Natural killer cell treated with Interleukin-12 subunit alpha and Interleukin-12 subunit beta and Interleukin-15 and Interleukin-18, amount 100 ng/mL, for 72 hours (primary cell): ENCODE results near the gene SCAMP5. TPM values are rescaled to one million over a fixed set of nuclear protein-coding genes. Genes with fewer than 3 reads are reported as not detected.

Source experiments
- ATAC-seq, 2 donors: fragments of 150-1000 bp; cut with Tn5 transposase in 1 of 2; sonication (Bioruptor Pico), chemical (Tn5 transposase) in 1 of 2; 2 replicates each; pipeline ENCODE4 v1.10.0; 2021
- DNase-seq: peaks from one replicate; pipeline ENCODE4 v3.0.0; 2022; ENCODE audit warnings: low spot score
- H3K27ac Mint-ChIP-seq, 2 donors: 1 replicate in 1 of 2; 2 replicates in 1 of 2; pipeline ENCODE4 v1.8.0; 2022; ENCODE audit warnings: mixed read lengths in 2 of 2, mild to moderate bottlenecking in 1 of 2, moderate library complexity in 1 of 2
- H3K27me3 Mint-ChIP-seq, 2 donors: 1 replicate in 1 of 2; 2 replicates in 1 of 2; pipeline ENCODE4 v1.8.0; 2022; ENCODE audit warnings: mixed read lengths in 2 of 2
- H3K36me3 Mint-ChIP-seq: one replicate; pipeline ENCODE4 v1.8.0; 2022; ENCODE audit warnings: mixed read lengths
- H3K4me1 Mint-ChIP-seq, 2 donors: 1 replicate in 1 of 2; 2 replicates in 1 of 2; pipeline ENCODE4 v1.8.0; 2022; ENCODE audit warnings: low read depth in 2 of 2, mixed read lengths in 2 of 2, mild to moderate bottlenecking in 1 of 2
- H3K4me3 Mint-ChIP-seq: one replicate; pipeline ENCODE4 v1.8.0; 2022; ENCODE audit warnings: mixed read lengths
- H3K9me3 Mint-ChIP-seq: 2 replicates; pipeline ENCODE4 v1.8.0; 2022; ENCODE audit warnings: mixed read lengths
- total RNA-seq, 2 donors: library from RNA; stranded (reverse); gene quantifications; one replicate each; pipeline ENCODE4 v1.2.3, GENCODE V29; 2022

Gene SCAMP5
- total RNA-seq, 2 donors from 2014 or later = 0.40 to 2.7 TPM

DNA sequence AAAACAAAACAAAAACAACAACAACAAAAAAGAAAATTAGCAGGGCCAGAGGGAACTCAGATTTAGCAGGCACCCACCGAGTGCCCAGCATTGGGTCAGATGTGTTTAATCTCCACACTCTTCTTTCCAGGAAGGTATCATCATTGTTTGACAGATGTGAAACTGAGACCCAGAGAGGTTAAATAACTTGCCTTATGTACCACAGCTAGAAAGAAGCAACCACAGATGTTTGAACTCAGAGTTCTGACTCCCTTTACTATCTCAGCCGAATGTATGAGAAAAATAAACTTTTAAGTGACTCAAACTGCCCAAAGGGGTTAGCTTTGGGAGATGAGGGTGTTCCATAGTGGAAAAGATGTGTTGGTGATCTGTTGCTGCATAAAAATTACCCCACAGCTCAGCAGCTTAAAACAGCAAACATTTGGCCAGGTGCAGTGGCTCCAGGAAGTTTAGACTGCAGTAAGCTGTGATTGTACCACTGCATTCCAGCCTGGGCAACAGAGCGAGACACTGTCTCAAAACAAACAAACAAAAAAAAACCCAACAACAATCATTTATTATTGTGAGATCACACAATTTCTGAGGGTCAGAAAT lies 34.3 kb upstream of the SCAMP5 start:
- H3K9me3 Mint-ChIP-seq = no peaks in the 10 kb centered on the region
- DNase-seq (no peak), ATAC-seq (no peak)
- peaks cover 6 to 7% of the 10 kb centered on the region in 2 donors for H3K4me1 Mint-ChIP-seq
- H3K4me3 Mint-ChIP-seq = no peak overlapping the region
- H3K27ac Mint-ChIP-seq = no peak overlapping the region
- H3K36me3 Mint-ChIP-seq = no peaks in the 10 kb centered on the region
- H3K27me3 Mint-ChIP-seq = peaks cover 45 to 51% of the 10 kb centered on the region in 2 donors

- Mint-ChIP-seq H3K27me3 (peaks cover 45 to 51% of the 10 kb centered on the region in 2 donors), H3K27ac (no peak overlapping the region), H3K9me3 (no peaks in the 10 kb centered on the region), H3K36me3 (no peaks in the 10 kb centered on the region), H3K4me3 (no peak overlapping the region), H3K4me1 (peaks cover 6 to 7% of the 10 kb centered on the region in 2 donors)
- peak; percentile 32 for DNase-seq
- no peak for ATAC-seq
Observed at GRCh38 chr15:74961616-74962015, 33.7 kb upstream of the SCAMP5 start.

GRCh38 chr15:74962219-74962618 lies 33.1 kb upstream of the SCAMP5 start:
- H3K4me3 Mint-ChIP-seq = no peak overlapping the region
- H3K9me3 Mint-ChIP-seq = no peaks in the 10 kb centered on the region
- DNase-seq (no peak), ATAC-seq (no peak)
- H3K27ac Mint-ChIP-seq = no peak overlapping the region
- peaks cover 45 to 51% of the 10 kb centered on the region in 2 donors for H3K27me3 Mint-ChIP-seq
- no peaks in the 10 kb centered on the region for H3K36me3 Mint-ChIP-seq
- H3K4me1 Mint-ChIP-seq = peaks cover 6 to 7% of the 10 kb centered on the region in 2 donors

DNA sequence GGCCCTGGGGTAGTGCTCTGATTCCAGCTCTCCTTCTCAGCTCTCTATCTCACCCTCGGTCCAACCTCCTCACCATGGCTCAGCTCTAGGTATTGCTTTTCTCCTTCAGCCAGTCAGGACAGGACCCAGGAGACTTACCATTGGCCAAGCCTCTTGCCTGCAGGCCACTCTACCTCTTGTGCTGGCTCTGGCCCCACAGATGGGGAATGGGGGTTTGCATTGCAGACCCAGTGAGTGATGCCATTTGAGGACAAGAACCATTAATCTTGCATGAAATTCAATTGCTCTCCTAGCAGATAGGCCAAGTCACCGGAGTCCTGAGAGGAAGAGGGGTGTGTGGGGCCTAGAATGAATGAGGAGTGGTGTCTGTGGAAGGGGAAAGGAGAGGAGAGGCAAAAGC lies 32.7 kb upstream of the SCAMP5 start:
- peak in 1 of 2 donors; percentile 32 for ATAC-seq
- Mint-ChIP-seq H3K4me1 (peaks cover 6 to 7% of the 10 kb centered on the region in 2 donors), H3K27ac (no peak overlapping the region), H3K4me3 (no peak overlapping the region), H3K9me3 (no peaks in the 10 kb centered on the region), H3K36me3 (no peaks in the 10 kb centered on the region), H3K27me3 (peaks cover 45 to 49% of the 10 kb centered on the region in 2 donors)
- DNase-seq = no peak

GRCh38 chr15:74963213-74963612 lies 32.1 kb upstream of the SCAMP5 start:
- Mint-ChIP-seq H3K9me3 (no peaks in the 10 kb centered on the region), H3K4me3 (no peak overlapping the region), H3K27me3 (peaks cover 42 to 44% of the 10 kb centered on the region in 2 donors), H3K27ac (no peak overlapping the region), H3K36me3 (no peaks in the 10 kb centered on the region), H3K4me1 (peaks cover 6 to 7% of the 10 kb centered on the region in 2 donors)
- DNase-seq (no peak), ATAC-seq (no peak)

- H3K4me3 Mint-ChIP-seq = no peak overlapping the region
- DNase-seq = peak; percentile 15
- H3K27ac Mint-ChIP-seq = no peak overlapping the region
Observed at GRCh38 chr15:74964794-74965193, 30.6 kb upstream of the SCAMP5 start.

DNA sequence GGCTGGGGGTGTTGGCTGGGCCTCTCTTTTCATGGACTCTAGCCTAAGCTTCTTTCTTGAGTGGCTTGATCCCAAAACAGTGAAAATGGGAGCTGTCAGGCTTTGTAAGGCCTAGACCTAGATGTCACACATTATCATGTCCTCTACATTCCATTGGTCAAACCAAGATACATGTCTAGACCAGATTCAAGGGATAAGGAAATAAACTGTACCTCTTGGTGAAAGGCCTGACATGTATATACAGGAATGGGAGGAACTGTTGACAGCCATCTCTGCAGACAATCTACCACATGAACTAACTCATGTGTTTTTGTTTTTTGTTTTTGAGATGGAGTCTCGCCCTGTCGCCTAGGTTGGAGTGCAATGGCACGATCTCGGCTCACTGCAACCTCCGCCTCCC lies 27.7 kb upstream of the SCAMP5 start:
- no peak overlapping the region for H3K27ac Mint-ChIP-seq
- no peaks in the 10 kb centered on the region for H3K4me1 Mint-ChIP-seq
- DNase-seq = no peak
- ATAC-seq = no peak
- H3K27me3 Mint-ChIP-seq = peaks cover 8% of the 10 kb centered on the region in 2 donors
- no peak overlapping the region for H3K4me3 Mint-ChIP-seq
- no peaks in the 10 kb centered on the region for H3K36me3 Mint-ChIP-seq
- no peaks in the 10 kb centered on the region for H3K9me3 Mint-ChIP-seq

More at GRCh38 chr15:74964794-74965193, 30.6 kb upstream of the SCAMP5 start:
- Mint-ChIP-seq H3K4me1 (no peaks in the 10 kb centered on the region), H3K27me3 (peaks cover 29 to 30% of the 10 kb centered on the region in 2 donors), H3K36me3 (no peaks in the 10 kb centered on the region), H3K9me3 (no peaks in the 10 kb centered on the region)
- ATAC-seq = no peak

- ATAC-seq (no peak), DNase-seq (no peak)
- Mint-ChIP-seq H3K27me3 (peaks cover 15 to 27% of the 10 kb centered on the region in 2 donors), H3K4me3 (no peak overlapping the region), H3K27ac (no peak overlapping the region), H3K4me1 (peaks cover 0 to 11% of the 10 kb centered on the region in 2 donors), H3K36me3 (no peaks in the 10 kb centered on the region), H3K9me3 (no peaks in the 10 kb centered on the region)
Observed at GRCh38 chr15:74976159-74976558, 19.2 kb upstream of the SCAMP5 start.

- Mint-ChIP-seq H3K9me3 (no peaks in the 10 kb centered on the region), H3K4me1 (peaks cover 0 to 11% of the 10 kb centered on the region in 2 donors), H3K27ac (no peak overlapping the region), H3K4me3 (no peak overlapping the region), H3K27me3 (peaks cover 18 to 25% of the 10 kb centered on the region in 2 donors), H3K36me3 (no peaks in the 10 kb centered on the region)
- ATAC-seq (peak in 1 of 2 donors; percentile 85), DNase-seq (no peak)
Observed at GRCh38 chr15:74977599-74977998, 17.8 kb upstream of the SCAMP5 start.

DNA sequence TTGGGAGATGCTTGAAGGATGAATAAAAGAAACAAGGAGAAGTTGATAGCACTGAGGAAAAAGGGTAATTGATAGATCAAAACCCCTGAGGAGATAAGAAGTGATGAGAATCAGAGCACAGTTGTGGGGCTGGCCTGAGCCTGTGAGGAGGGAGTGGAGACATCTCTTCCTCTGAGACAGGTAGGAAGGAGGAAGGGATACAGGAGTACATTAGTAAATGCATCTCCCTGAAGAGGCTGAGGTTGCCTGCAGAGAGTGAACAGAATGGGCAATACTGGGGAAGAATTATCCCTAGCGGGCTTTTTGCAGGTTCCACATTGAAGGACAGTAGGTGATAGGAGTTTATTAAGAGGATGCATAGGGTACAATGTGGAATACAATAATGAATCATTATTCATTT lies 17.3 kb upstream of the SCAMP5 start:
- DNase-seq (no peak), ATAC-seq (no peak)
- peaks cover 13 to 21% of the 10 kb centered on the region in 2 donors for H3K27me3 Mint-ChIP-seq
- no peak overlapping the region for H3K27ac Mint-ChIP-seq
- H3K4me1 Mint-ChIP-seq = peaks cover 0 to 11% of the 10 kb centered on the region in 2 donors
- H3K36me3 Mint-ChIP-seq = no peaks in the 10 kb centered on the region
- H3K9me3 Mint-ChIP-seq = no peaks in the 10 kb centered on the region
- H3K4me3 Mint-ChIP-seq = no peak overlapping the region

DNA sequence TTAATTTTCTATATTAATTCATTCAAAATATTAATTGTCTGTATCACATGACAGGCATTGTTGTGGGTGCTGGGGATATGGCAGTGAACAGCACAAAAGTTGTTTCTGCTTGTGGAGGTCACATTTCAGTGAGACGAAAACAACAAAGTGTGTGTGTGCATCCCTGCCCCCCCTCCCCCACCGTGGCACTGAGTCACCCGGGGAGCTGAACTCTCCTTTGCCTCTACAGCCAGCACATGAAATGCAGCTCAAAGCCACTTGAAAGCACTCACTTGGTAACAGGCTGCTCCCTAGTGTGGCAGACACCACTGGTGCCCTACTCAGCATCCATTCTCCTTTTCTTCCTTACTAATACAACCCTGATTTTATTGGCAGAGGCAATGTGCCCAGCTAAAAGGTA lies 16.9 kb upstream of the SCAMP5 start:
- Mint-ChIP-seq H3K4me3 (no peak overlapping the region), H3K4me1 (peaks cover under 1 to 12% of the 10 kb centered on the region in 2 donors), H3K27me3 (peaks cover 13 to 20% of the 10 kb centered on the region in 2 donors), H3K27ac (no peak overlapping the region), H3K9me3 (no peaks in the 10 kb centered on the region), H3K36me3 (no peaks in the 10 kb centered on the region)
- ATAC-seq (peak in 1 of 2 donors; percentile 48), DNase-seq (no peak)

- Mint-ChIP-seq H3K9me3 (no peaks in the 10 kb centered on the region), H3K4me1 (peaks cover 5 to 20% of the 10 kb centered on the region in 2 donors), H3K4me3 (no peak overlapping the region), H3K27me3 (peaks cover 29 to 49% of the 10 kb centered on the region in 2 donors), H3K27ac (no peak overlapping the region), H3K36me3 (no peaks in the 10 kb centered on the region)
- no peak for DNase-seq
- no peak for ATAC-seq
Observed at GRCh38 chr15:74982183-74982582, 13.2 kb upstream of the SCAMP5 start.

DNA sequence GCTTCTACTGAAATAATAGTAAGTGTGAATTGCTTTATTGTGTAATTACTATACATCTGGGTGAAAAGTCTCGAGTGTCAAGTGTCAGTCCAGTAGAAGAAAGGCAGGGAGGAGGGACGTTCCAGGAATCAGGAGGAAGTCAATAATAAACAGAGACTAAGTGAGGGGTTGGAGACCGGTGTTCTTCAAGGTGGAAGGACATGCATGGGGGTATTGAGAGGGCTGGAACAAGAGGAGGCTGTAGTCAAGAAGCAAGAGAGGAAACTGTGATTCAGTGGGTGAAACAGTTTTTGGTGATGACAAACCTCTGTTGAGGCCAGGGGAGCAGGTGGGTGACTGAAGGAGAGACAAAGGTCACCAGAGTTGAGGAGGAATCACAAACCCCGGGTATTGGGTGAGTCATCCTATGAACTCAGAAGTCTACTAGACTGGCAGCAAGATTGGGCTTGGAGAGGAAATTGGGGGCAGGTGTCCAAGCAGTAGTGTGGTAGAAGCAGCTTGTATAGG lies 11.6 kb upstream of the SCAMP5 start:
- Mint-ChIP-seq H3K36me3 (no peaks in the 10 kb centered on the region), H3K4me1 (peaks cover 5 to 9% of the 10 kb centered on the region in 2 donors), H3K9me3 (no peaks in the 10 kb centered on the region), H3K4me3 (peak overlapping the region; percentile 33), H3K27me3 (peaks cover 22 to 43% of the 10 kb centered on the region in 2 donors), H3K27ac (peak overlapping the region in 1 of 2 donors; percentile 17)
- no peak for DNase-seq
- ATAC-seq = peak; percentile 72 to 87

- no peak for ATAC-seq
- Mint-ChIP-seq H3K36me3 (no peaks in the 10 kb centered on the region), H3K4me3 (no peak overlapping the region), H3K9me3 (no peaks in the 10 kb centered on the region), H3K27me3 (peaks cover 28 to 41% of the 10 kb centered on the region in 2 donors), H3K27ac (no peak overlapping the region), H3K4me1 (peaks cover 5 to 9% of the 10 kb centered on the region in 2 donors)
- no peak for DNase-seq
Observed at GRCh38 chr15:74988007-74988800, 7.2 kb upstream of the SCAMP5 start.
